BJ (cell line): ENCODE results near the gene STAU1. TPM values are rescaled to one million over a fixed set of nuclear protein-coding genes. Genes with fewer than 3 reads are reported as not detected.

Experiments
- CTCF ChIA-PET: fragments of 350-600 bp; formaldehyde crosslinking; extraction: SDS; loops from one replicate; lab custom pipeline; 2021; ENCODE audit warnings: antibody characterized with exemption, inconsistent platforms; lab: Yijun Ruan, JAX
- POLR2A ChIA-PET: fragments of 300-600 bp; sonication (Branson Sonifier 250); formaldehyde crosslinking; extraction: SDS; loops from one replicate; lab custom pipeline; 2021; ENCODE audit warnings: antibody characterized with exemption; lab: Charles Lee
- DNase-seq: peaks from one replicate; pipeline ENCODE4 v3.0.0-alpha.2; 2011; ENCODE audit warnings: low read depth
- H3K27me3 ChIP-seq: 2 replicates; pipeline ENCODE4 v1.6.0; 2011; ENCODE audit warnings: low read length; ENCODE audit not compliant: control insufficient read depth, insufficient read depth
- H3K36me3 ChIP-seq: 2 replicates; pipeline ENCODE4 v1.5.1; 2011; ENCODE audit warnings: low read length; ENCODE audit not compliant: control insufficient read depth, insufficient read depth
- H3K4me3 ChIP-seq: 2 replicates; pipeline ENCODE4 v1.5.1; 2011; ENCODE audit warnings: low read depth, mild to moderate bottlenecking, control low read depth, low read length
- CTCF ChIP-seq: IDR thresholded peaks from 2 replicates; pipeline ENCODE4 v1.5.1; 2011; ENCODE audit warnings: low read depth, mild to moderate bottlenecking, control low read depth, inconsistent platforms, low read length, moderate library complexity; ENCODE audit not compliant: insufficient read depth
- polyA plus RNA-seq: library from polyadenylated mRNA; depleted of rRNA; stranded (reverse); fragments of >200 nt; gene quantifications from 2 replicates; pipeline ENCODE4 v1.2.3, GENCODE V29; 2011

Gene STAU1
- polyA plus RNA-seq, 1 experiment: 49.3 TPM

- DNase-seq: no peak
- ChIA-PET POLR2A (no interaction called here), CTCF (interaction anchor here (0.6 to 2.4 kb wide), 2 partner anchors 34 to 63 kb away, joined by 3 to 8 read pairs; no protein-coding TSS in a partner anchor)
- Histone ChIP-seq H3K27me3 (no peaks in the 10 kb centered on the region), H3K4me3 (no peak overlapping the region), H3K36me3 (no peaks in the 10 kb centered on the region)
- TF ChIP-seq CTCF: no peak
These were observed 4.7 kb downstream of the STAU1 start for GRCh38 chr20:49183444-49183843.

GRCh38 chr20:49181265-49181877 is 6.8 kb downstream of the STAU1 start:
- Histone ChIP-seq H3K4me3 (no peak overlapping the region), H3K27me3 (no peaks in the 10 kb centered on the region), H3K36me3 (0 out of 2 replicates have a peak, but pooled peaks cover 2% of the 10 kb centered on the region)
- TF ChIP-seq CTCF: no peak
- CTCF ChIA-PET: interaction anchor here (0.9 to 2.4 kb wide), 2 partner anchors 13 to 36 kb away, joined by 3 to 8 read pairs; no protein-coding TSS in a partner anchor
- no peak for DNase-seq
- POLR2A ChIA-PET: no interaction called here

GRCh38 chr20:49179368-49180277 is 8.5 kb downstream of the STAU1 start:
- ChIA-PET CTCF (interaction anchor here (0.6 to 1.5 kb wide), 4 partner anchors 15 to 47 kb away, joined by 3 to 4 read pairs (median 3); no protein-coding TSS in a partner anchor), POLR2A (no interaction called here)

GRCh38 chr20:49174183-49174582 is 14.0 kb downstream of the STAU1 start:
- no peak overlapping the region for H3K4me3 ChIP-seq
- H3K36me3 ChIP-seq: 0 out of 2 replicates have a peak, but pooled peaks cover 2% of the 10 kb centered on the region
- H3K27me3 ChIP-seq: no peaks in the 10 kb centered on the region
- ChIA-PET POLR2A (no interaction called here), CTCF (interaction anchor here (0.6 kb wide), 1 partner anchor 429 kb away, joined by 3 read pairs; no protein-coding TSS in a partner anchor)
- TF ChIP-seq CTCF: no peak
- no peak for DNase-seq

More at GRCh38 chr20:49179368-49180277, 8.5 kb downstream of the STAU1 start:
- DNase-seq: no peak
- Histone ChIP-seq H3K4me3 (no peak overlapping the region), H3K36me3 (0 out of 2 replicates have a peak, but pooled peaks cover 2% of the 10 kb centered on the region), H3K27me3 (no peaks in the 10 kb centered on the region)
- no peak for TF ChIP-seq CTCF

GRCh38 chr20:49172413-49172812 is 15.7 kb downstream of the STAU1 start:
- ChIA-PET CTCF (no interaction called here), POLR2A (no interaction called here)
- DNase-seq: no peak
- Histone ChIP-seq H3K27me3 (no peaks in the 10 kb centered on the region), H3K36me3 (no peaks in the 10 kb centered on the region), H3K4me3 (no peak overlapping the region)
- TF ChIP-seq CTCF: no peak
